ENCODE measurements around the gene TSPAN18.

The TSPAN18 gene

DNA sequence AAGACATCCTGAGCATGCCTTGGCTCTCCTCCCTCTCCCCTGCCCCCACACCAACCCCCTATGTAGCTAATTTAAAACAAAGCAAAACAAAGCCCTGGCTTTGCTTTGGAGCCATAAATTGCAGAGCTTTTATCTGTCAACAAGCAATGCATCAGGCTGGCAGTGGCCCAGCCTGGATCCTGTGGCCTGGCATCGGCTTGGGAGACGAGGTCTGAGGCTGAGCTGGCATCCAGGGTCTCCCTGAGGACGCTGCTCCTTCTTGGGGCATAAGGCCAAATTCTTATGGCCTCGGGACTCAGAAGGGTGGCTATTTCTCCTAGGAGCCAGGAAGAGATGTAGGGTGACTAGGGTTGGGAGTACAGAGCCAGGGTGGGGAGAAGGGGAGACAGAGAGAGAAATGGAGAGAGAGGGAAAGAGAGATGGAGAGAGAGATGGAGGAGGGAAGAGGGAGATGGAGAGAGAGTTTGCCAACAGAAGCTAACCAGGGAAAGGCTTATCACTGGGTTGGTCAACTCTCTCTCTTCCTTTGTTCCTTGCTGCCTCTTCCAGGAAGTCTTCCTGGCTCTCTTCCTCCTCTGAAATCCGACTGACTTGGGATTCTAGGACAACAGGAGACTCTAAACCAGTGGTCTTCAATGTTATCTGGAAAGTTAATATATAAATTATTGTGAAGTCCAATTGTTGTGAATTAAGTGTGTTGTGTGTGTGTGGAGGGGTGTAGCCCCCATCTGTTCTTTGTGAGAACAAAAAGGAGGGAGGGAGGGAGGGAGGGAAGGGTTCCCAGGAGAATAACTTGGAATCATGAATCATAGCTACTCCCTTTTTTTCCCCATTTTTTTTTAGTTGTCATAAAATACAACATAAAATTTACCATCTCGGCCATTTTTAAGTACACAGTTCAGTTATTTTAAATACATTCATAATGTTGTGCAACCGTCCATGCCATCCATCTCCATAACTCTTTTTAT lies 29.1 kb downstream of the TSPAN18 start:
- in situ Hi-C loops (cut with HindIII; ENCODE audit: low sequenced_read_pairs): loop anchor here (25.0 kb wide), 1 partner anchor 119 kb away; no protein-coding TSS in a partner anchor

DNA sequence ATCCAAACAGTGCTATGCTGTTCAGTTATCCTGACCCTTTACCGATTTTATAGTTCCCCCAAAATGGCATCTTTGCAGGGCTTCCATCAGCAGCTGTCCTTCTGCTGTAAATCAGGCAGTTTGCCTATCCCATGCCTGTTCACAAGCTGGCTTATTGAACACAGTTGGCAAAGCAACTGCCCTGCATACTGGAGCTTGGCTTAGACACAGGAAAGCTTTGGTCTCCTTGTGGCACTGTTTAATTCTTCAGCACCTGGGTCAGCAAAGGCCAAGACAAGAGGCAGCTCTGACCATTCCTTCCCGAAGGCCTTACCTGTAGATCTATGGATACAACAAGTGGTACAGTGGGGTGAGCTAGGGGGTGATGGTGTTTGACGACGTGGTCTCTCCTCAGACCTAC lies 32.2 kb downstream of the TSPAN18 start:
- in situ Hi-C loops (cut with HindIII; ENCODE audit: low sequenced_read_pairs): loop anchor here (25.0 kb wide), 1 partner anchor 122 kb away; no protein-coding TSS in a partner anchor

GRCh38 chr11:44759743-44760476 lies 33.1 kb downstream of the TSPAN18 start:
- in situ Hi-C loops (cut with HindIII; ENCODE audit: low sequenced_read_pairs): loop anchor here (25.0 kb wide), 1 partner anchor 123 kb away; no protein-coding TSS in a partner anchor

DNA sequence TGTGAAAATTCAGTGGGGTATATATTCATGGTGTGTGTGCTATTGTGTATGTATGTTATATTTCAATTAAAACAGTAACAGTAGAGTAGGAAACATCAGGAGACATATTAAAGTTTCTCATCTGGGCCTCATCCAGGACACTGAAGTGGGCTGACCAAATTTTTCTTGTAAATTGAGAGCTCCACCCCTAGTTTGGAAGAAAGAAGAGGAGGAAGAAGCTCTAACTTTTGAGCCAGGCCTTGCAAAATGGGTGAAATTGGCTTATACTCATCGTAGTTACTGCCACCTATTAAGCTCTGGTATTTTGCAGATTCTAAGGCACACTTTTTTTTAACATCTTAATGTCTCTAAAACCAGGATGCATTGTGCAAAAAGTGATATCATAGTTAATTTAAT lies 33.7 kb downstream of the TSPAN18 start:
- in situ Hi-C loops (cut with HindIII; ENCODE audit: low sequenced_read_pairs): loop anchor here (25.0 kb wide), 1 partner anchor 123 kb away; no protein-coding TSS in a partner anchor

GRCh38 chr11:44760917-44761550 lies 34.3 kb downstream of the TSPAN18 start:
- in situ Hi-C loops (cut with HindIII; ENCODE audit: low sequenced_read_pairs): loop anchor here (25.0 kb wide), 1 partner anchor 124 kb away; no protein-coding TSS in a partner anchor

DNA sequence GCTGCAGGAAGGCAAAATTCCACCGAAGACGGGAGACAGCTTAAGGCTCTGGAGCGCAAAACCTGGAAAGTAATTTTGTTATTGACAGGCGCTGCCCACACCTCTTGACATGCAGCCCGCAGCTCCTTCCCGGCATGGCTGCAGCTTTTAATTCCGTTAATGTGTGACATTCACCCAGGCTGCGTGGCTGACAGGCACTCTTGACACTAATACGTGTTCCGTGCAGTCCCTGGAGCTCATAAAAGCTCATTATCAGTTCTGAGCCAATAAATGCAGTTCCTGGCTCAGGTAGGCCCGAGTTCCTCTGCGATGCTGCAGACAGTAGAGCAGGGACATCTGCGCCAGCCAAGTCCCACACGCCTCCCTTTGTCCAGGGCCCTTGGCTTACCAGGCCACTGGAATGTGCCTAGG lies 34.8 kb downstream of the TSPAN18 start:
- in situ Hi-C loops (cut with HindIII; ENCODE audit: low sequenced_read_pairs): loop anchor here (25.0 kb wide), 1 partner anchor 124 kb away; no protein-coding TSS in a partner anchor

DNA sequence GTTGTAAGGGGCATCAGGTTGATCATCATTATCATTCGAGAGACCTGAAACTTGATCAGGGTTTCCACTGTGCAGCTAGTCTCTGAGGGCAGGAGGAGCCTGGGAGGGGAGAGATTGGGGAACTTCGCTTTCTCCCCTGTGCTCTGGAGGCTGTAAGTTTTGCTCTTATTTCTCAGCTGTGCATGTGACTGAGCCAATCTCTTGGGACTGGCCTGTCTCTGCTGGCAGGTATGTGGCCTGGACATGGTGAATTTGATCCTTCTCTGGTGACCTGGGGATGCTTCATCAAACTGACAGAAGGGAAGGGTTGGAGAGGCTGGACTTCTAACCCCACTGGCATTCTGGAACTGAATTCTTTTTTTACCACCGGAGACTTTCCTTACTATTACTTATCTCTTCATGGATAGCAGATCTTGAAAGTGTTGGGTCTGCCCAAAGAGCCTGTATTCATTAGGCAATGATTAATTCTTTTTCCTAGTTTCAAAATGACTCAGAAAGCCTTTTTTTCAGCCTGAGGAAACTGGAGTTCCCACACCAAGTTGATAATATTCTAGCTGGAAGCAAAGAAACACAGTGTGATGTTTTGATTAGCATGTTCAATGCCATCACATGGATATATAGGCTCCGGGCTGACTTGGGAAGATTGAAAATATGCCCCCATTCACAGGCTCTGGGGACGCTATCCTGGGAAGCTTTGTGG lies 36.5 kb downstream of the TSPAN18 start:
- in situ Hi-C loops (cut with HindIII; ENCODE audit: low sequenced_read_pairs): loop anchor here (25.0 kb wide), 1 partner anchor 126 kb away; no protein-coding TSS in a partner anchor

- in situ Hi-C loops (cut with HindIII; ENCODE audit: low sequenced_read_pairs): loop anchor here (25.0 kb wide), 1 partner anchor 127 kb away; no protein-coding TSS in a partner anchor
These were observed 37.8 kb downstream of the TSPAN18 start for GRCh38 chr11:44764583-44764982.

- in situ Hi-C loops (cut with HindIII; ENCODE audit: low sequenced_read_pairs): loop anchor here (25.0 kb wide), 1 partner anchor 128 kb away; no protein-coding TSS in a partner anchor
These were observed 38.3 kb downstream of the TSPAN18 start for GRCh38 chr11:44765026-44765595.

DNA sequence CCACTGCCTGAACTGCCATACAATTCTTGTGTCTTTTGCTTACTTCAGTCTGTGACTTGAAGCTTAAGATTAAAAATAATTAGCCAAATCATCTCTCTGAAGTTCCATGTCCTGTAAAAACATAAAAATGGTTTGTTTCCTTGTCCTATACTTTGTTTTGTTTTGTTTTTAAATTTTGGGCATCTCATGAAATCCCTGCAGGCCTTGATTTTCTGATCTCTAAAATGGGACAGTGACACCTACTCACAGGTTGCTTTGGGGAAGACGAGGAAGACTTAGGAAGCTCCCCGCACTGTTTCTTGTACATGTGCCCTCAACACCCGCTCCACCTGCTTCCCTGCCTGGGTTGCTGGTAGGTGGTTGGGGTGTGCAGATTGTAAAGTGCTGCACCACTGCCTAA lies 38.9 kb downstream of the TSPAN18 start:
- in situ Hi-C loops (cut with HindIII; ENCODE audit: low sequenced_read_pairs): loop anchor here (25.0 kb wide), 1 partner anchor 128 kb away; no protein-coding TSS in a partner anchor

- in situ Hi-C loops (cut with HindIII; ENCODE audit: low sequenced_read_pairs): loop anchor here (25.0 kb wide), 1 partner anchor 129 kb away; no protein-coding TSS in a partner anchor
These were observed 39.6 kb downstream of the TSPAN18 start for GRCh38 chr11:44766112-44766971.

- in situ Hi-C loops (cut with HindIII; ENCODE audit: low sequenced_read_pairs): loop anchor here (25.0 kb wide), 1 partner anchor 130 kb away; no protein-coding TSS in a partner anchor
These were observed 40.2 kb downstream of the TSPAN18 start for GRCh38 chr11:44766972-44767278.

- in situ Hi-C loops (cut with HindIII; ENCODE audit: low sequenced_read_pairs): loop anchor here (25.0 kb wide), 1 partner anchor 130 kb away; no protein-coding TSS in a partner anchor
These were observed 40.7 kb downstream of the TSPAN18 start for GRCh38 chr11:44767421-44767820.

DNA sequence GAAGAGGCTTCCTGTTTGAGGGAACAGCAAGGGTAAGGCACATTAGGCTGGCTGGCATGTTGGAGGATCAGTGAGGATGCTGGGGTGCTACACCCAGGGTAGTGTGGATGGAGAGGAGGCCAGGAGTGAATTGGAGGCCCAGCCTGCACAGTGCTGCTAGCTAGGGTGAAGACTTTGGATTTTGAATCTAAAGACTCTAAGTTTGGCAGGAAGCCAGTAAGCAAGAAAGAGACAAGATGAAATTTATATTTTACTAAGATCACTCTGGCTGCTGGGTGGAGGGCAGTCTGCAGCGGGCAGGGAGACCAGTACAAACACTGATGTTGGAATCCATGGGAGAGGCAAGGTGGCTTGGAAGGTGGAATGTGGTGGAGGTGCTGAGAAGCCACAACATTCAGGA lies 43.6 kb downstream of the TSPAN18 start:
- in situ Hi-C loops (cut with HindIII; ENCODE audit: low sequenced_read_pairs): loop anchor here (25.0 kb wide), 1 partner anchor 133 kb away; no protein-coding TSS in a partner anchor

- in situ Hi-C loops (cut with HindIII; ENCODE audit: low sequenced_read_pairs): loop anchor here (25.0 kb wide), 1 partner anchor 134 kb away; no protein-coding TSS in a partner anchor
These were observed 44.5 kb downstream of the TSPAN18 start for GRCh38 chr11:44771252-44771734.

- in situ Hi-C loops (cut with HindIII; ENCODE audit: low sequenced_read_pairs): loop anchor here (25.0 kb wide), 1 partner anchor 135 kb away; no protein-coding TSS in a partner anchor
These were observed 45.1 kb downstream of the TSPAN18 start for GRCh38 chr11:44771841-44772240.

GRCh38 chr11:44773351-44773965 lies 46.7 kb downstream of the TSPAN18 start:
- in situ Hi-C loops (cut with HindIII; ENCODE audit: low sequenced_read_pairs): loop anchor here (25.0 kb wide), 1 partner anchor 136 kb away; no protein-coding TSS in a partner anchor

DNA sequence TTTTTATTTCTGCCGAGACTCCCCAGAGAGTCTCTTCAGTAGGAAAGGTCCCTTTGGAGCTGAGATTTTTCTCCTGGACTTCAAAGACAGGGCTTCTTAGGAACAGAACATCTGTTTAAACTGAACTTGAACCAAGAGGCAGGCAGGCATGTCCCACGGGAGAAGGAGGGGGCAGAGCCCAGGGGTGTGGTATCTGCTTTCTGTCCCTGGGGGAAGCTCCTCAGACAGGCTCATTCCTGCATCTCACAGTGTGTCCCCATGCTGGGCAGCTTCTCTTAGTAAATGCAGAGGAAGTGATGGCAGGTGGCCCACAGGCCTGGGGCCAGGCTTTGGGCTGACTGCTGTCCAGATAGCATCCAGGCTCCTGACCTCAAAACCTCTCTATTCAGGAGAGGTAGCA lies 47.3 kb downstream of the TSPAN18 start:
- in situ Hi-C loops (cut with HindIII; ENCODE audit: low sequenced_read_pairs): loop anchor here (25.0 kb wide), 1 partner anchor 137 kb away; no protein-coding TSS in a partner anchor
